ENCODE measurements around the gene LRRC75A.
"Not testable (repeated sequence)": the region's sequence is repeated elsewhere in the genome, so short reads cannot be mapped to it uniquely, and the experiment has no call there.

Gene LRRC75A

GRCh38 chr17:16395887-16396286 lies 96.1 kb downstream of the LRRC75A start:
- DNase-seq = not testable (repeated sequence)

GRCh38 chr17:16392491-16392890 lies 99.5 kb downstream of the LRRC75A start:
- DNase-seq = not testable (repeated sequence)

Data from stimulated activated naive CD4-positive, alpha-beta T cell (primary cell).